C4-2B (cell line): ENCODE data around the gene DEAF1.
"Not testable (repeated sequence)": the region's sequence is repeated elsewhere in the genome, so short reads cannot be mapped to it uniquely, and the experiment has no call there.

Experiments used
- CTCF ChIP-seq: fragments of 450-650 bp; conservative IDR thresholded peaks from 2 replicates; pipeline ENCODE4 v1.5.1; 2017; ENCODE audit warnings: mild to moderate bottlenecking
- ZFX ChIP-seq: fragments of 450-650 bp; IDR thresholded peaks from 2 replicates; pipeline ENCODE4 v1.6.1; 2017

- not testable (repeated sequence) for TF ChIP-seq CTCF, ZFX
These were observed 42.9 kb upstream of the DEAF1 start for GRCh38 chr11:737899-738298.
